ENCODE measurements around the gene BANK1.
A peak's percentile ranks its signal among the peaks of the same experiment; 100 is the strongest.

BANK1 gene

GRCh38 chr4:102047616-102048015, 257.1 kb downstream of the BANK1 start:
- Mint-ChIP-seq H3K27ac (no peak overlapping the region), H3K4me3 (no peak overlapping the region), H3K9me3 (no peaks in the 10 kb centered on the region), H3K27me3 (no peaks in the 10 kb centered on the region), H3K4me1 (no peaks in the 10 kb centered on the region)
- ATAC-seq (no peak), DNase-seq (no peak)

DNA sequence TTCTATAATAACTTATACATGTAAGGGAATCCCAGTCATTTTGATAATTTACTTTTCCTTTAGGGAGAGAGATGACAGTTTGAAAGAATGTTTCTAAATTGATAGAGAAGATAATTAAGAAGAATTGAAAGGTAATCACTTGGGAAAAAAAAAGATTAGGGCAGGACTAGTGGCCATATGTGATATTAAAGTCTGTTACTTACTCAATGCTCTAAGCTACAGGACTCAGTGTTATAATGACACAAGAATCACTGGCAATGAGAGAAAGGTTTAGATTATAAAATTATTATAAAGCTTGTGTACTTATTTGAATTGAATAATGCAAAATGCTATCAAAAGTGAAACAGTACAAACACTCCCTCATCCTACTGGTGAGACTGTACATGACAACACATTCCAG, 265.3 kb downstream of the BANK1 start:
- Mint-ChIP-seq H3K27me3 (no peaks in the 10 kb centered on the region), H3K9me3 (no peaks in the 10 kb centered on the region), H3K4me1 (no peaks in the 10 kb centered on the region), H3K4me3 (no peak overlapping the region), H3K27ac (no peak overlapping the region)
- no peak for DNase-seq
- no peak for ATAC-seq

- Mint-ChIP-seq H3K27me3 (no peaks in the 10 kb centered on the region), H3K27ac (no peak overlapping the region), H3K4me1 (no peaks in the 10 kb centered on the region), H3K9me3 (no peaks in the 10 kb centered on the region), H3K4me3 (no peak overlapping the region)
- ATAC-seq = no peak
- no peak for DNase-seq
These were observed 266.6 kb downstream of the BANK1 start for GRCh38 chr4:102057122-102057521.

DNA sequence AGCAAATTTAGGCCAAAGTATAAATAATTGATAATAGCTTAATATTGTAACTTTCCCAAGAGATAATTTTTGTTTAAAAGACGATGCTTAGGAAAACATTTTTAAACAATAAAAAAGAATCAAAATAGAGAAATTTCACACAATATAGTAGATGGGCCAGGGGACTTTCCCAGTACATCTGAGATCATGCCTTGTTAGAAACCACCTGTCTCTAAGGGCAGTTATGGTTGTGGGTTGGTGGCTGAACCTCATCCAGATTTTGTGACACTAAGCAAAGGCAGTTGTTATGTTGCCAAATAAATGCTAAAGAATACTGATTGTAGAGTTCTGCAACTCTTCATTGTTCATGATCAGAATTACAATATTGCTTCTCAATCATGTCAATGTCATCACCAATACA, 270.6 kb downstream of the BANK1 start:
- DNase-seq (no peak), ATAC-seq (peak; percentile 64)
- Mint-ChIP-seq H3K27me3 (no peaks in the 10 kb centered on the region), H3K4me1 (no peaks in the 10 kb centered on the region), H3K4me3 (no peak overlapping the region), H3K27ac (no peak overlapping the region), H3K9me3 (no peaks in the 10 kb centered on the region)

DNA sequence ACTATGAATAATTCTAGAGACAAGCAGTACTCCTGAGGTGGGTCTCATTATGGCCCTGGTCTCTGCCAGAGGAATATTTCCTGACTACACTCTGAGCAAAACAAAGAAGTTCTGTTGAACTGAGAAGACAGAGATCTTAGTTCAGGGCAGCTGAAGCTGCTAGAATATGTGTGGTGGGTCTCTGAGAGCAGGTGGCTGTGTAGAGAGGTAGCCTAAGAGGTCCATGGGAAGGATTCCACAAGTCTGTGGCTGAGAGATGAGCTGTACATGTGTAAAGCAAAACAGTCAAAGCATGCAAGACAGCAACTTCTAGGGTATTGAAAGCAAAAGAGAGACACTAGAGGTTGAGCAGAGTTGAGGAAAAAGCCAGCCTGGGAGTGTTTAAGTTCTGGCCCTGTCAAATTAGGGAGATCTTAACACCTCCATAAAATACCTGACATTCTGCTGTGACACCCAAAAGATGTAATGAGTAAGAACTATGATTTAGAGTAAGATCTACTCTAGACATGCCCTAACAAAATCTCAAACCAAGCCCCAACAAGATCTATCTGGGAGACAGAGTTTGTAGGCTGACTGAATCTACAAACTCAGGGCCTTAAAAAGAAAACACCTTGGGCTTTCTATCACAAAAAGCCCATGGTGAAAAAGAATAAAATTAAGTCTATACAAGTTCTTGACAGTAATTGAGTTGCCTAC, 274.4 kb downstream of the BANK1 start:
- no peak overlapping the region for H3K4me3 Mint-ChIP-seq
- DNase-seq = no peak
- no peaks in the 10 kb centered on the region for H3K27me3 Mint-ChIP-seq
- H3K27ac Mint-ChIP-seq = no peak overlapping the region
- H3K9me3 Mint-ChIP-seq = no peaks in the 10 kb centered on the region
- no peaks in the 10 kb centered on the region for H3K4me1 Mint-ChIP-seq
- ATAC-seq = no peak

- Mint-ChIP-seq H3K27me3 (no peaks in the 10 kb centered on the region), H3K27ac (no peak overlapping the region), H3K4me3 (no peak overlapping the region), H3K4me1 (no peaks in the 10 kb centered on the region), H3K9me3 (no peaks in the 10 kb centered on the region)
- no peak for DNase-seq
- ATAC-seq = no peak
These were observed 286.1 kb downstream of the BANK1 start for GRCh38 chr4:102076622-102077021.

DNA sequence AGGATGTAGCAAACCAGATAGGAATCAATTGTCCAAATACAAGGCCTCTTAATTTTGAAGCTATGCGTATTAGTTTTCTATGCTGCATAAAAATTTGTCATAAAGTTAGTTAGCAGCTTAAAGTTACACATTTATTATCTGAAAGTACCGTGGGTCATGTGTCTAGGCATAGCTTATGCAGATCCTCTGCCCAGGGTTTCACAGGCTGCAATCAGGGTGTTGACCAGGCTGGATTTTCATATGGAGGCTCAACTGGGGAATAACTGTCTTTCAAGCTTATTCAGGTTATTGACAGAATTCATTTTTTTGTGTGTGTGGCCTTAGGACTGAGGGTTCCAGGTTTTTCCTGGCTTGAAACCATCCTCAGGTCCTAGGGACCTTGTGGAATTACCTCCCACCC, 289.7 kb downstream of the BANK1 start:
- no peaks in the 10 kb centered on the region for H3K4me1 Mint-ChIP-seq
- ATAC-seq (no peak), DNase-seq (no peak)
- H3K27ac Mint-ChIP-seq = no peak overlapping the region
- H3K9me3 Mint-ChIP-seq = no peaks in the 10 kb centered on the region
- H3K27me3 Mint-ChIP-seq = no peaks in the 10 kb centered on the region
- no peak overlapping the region for H3K4me3 Mint-ChIP-seq

- no peaks in the 10 kb centered on the region for H3K4me1 Mint-ChIP-seq
- DNase-seq = no peak
- H3K9me3 Mint-ChIP-seq = no peaks in the 10 kb centered on the region
- ATAC-seq = no peak
- H3K4me3 Mint-ChIP-seq = no peak overlapping the region
- no peak overlapping the region for H3K27ac Mint-ChIP-seq
- H3K27me3 Mint-ChIP-seq = no peaks in the 10 kb centered on the region
These were observed 299.5 kb downstream of the BANK1 start for GRCh38 chr4:102089850-102090621.

- DNase-seq (no peak), ATAC-seq (no peak)
- no peak overlapping the region for H3K4me3 Mint-ChIP-seq
- H3K4me1 Mint-ChIP-seq = no peaks in the 10 kb centered on the region
- no peaks in the 10 kb centered on the region for H3K9me3 Mint-ChIP-seq
- no peak overlapping the region for H3K27ac Mint-ChIP-seq
- no peaks in the 10 kb centered on the region for H3K27me3 Mint-ChIP-seq
These were observed 301.1 kb downstream of the BANK1 start for GRCh38 chr4:102091656-102092055.

DNA sequence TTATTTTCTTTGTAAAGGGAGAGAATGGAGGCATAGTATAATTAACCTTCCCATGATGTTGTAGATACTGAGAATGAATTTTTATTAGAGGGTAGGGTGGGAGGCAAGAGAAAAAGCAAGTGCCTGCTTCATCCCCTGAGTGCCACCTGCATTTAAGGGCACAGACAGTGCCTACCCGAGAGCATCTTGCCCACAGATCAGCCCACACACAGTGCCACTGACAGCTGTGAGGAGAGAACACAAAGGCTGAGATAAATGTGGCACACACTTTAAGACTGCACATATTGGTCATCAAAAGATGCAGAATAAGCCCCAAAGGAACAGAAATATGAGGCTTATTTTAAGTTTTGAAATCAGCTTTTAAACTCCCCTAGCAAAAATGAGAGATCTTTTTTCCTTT, 304.0 kb downstream of the BANK1 start:
- no peaks in the 10 kb centered on the region for H3K4me1 Mint-ChIP-seq
- no peak for ATAC-seq
- no peak for DNase-seq
- H3K27me3 Mint-ChIP-seq = no peaks in the 10 kb centered on the region
- H3K9me3 Mint-ChIP-seq = no peaks in the 10 kb centered on the region
- H3K4me3 Mint-ChIP-seq = no peak overlapping the region
- no peak overlapping the region for H3K27ac Mint-ChIP-seq

DNA sequence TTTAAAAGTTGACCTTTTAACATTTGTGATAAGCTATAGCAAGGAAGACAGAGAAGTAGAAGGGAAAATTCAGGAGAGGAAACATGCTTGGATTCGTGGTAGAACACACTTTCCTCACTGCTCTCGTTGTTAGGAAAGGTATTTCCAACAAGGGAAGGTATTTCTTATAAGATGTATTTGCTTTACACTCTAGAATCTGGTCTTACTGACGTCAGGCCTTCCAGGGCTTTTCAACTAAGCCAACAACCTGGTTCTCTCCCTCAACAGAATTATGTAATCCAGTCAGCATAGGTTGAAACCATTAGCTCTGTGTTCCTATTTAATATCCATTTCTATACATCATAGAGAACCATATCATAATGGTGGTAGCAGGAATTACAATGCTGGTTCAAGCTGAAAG, 312.8 kb downstream of the BANK1 start:
- H3K4me3 Mint-ChIP-seq = no peak overlapping the region
- no peak for ATAC-seq
- H3K9me3 Mint-ChIP-seq = peaks cover 20 to 29% of the 10 kb centered on the region in 2 donors
- no peak for DNase-seq
- H3K4me1 Mint-ChIP-seq = no peaks in the 10 kb centered on the region
- H3K27ac Mint-ChIP-seq = no peak overlapping the region
- H3K27me3 Mint-ChIP-seq = no peaks in the 10 kb centered on the region

- DNase-seq = no peak
- Mint-ChIP-seq H3K4me3 (no peak overlapping the region), H3K27me3 (no peaks in the 10 kb centered on the region), H3K9me3 (peaks cover 20 to 35% of the 10 kb centered on the region in 2 donors), H3K4me1 (no peaks in the 10 kb centered on the region), H3K27ac (no peak overlapping the region)
- ATAC-seq = no peak
These were observed 313.7 kb downstream of the BANK1 start for GRCh38 chr4:102104278-102104677.

GRCh38 chr4:102105983-102106382, 315.5 kb downstream of the BANK1 start:
- DNase-seq (no peak), ATAC-seq (no peak)
- peaks cover 20 to 35% of the 10 kb centered on the region in 2 donors for H3K9me3 Mint-ChIP-seq
- no peaks in the 10 kb centered on the region for H3K4me1 Mint-ChIP-seq
- no peak overlapping the region for H3K4me3 Mint-ChIP-seq
- H3K27ac Mint-ChIP-seq = no peak overlapping the region
- no peaks in the 10 kb centered on the region for H3K27me3 Mint-ChIP-seq

DNA sequence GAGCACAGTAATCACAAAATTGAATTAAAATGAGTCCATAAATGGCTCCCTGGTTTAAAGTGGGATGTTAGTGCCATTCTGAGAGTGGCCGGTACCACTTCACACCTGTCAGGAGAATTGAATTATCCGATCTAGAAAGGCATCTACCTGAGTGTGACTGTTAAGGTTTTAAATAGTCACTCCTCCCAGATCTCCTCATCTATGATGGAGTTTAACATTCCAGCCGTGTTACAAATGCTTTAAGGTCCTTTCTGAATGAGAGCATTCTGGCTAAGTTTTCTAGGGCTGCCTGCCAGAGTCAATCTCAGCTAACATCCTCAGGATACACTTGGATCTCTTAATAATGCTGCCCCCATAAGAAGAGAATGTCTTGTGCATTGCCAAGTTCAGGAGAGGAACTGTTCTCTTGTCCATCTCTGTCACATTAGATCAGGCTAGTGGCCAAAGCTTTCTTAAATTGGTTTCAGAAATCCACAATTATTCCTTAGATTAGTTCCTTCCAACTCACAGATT, 323.6 kb downstream of the BANK1 start:
- peaks cover 0 to under 1% of the 10 kb centered on the region in 2 donors for H3K9me3 Mint-ChIP-seq
- DNase-seq = no peak
- ATAC-seq = no peak
- H3K4me1 Mint-ChIP-seq = no peaks in the 10 kb centered on the region
- H3K27ac Mint-ChIP-seq = no peak overlapping the region
- H3K27me3 Mint-ChIP-seq = peaks cover 2% of the 10 kb centered on the region
- no peak overlapping the region for H3K4me3 Mint-ChIP-seq

- Mint-ChIP-seq H3K4me1 (no peaks in the 10 kb centered on the region), H3K27me3 (peaks cover 8% of the 10 kb centered on the region), H3K4me3 (no peak overlapping the region), H3K9me3 (peaks cover 5 to 7% of the 10 kb centered on the region in 2 donors), H3K27ac (no peak overlapping the region)
- ATAC-seq (no peak), DNase-seq (no peak)
These were observed 325.6 kb downstream of the BANK1 start for GRCh38 chr4:102116121-102116520.

GRCh38 chr4:102120846-102121245, 330.3 kb downstream of the BANK1 start:
- peaks cover 19 to 26% of the 10 kb centered on the region in 2 donors for H3K9me3 Mint-ChIP-seq
- H3K27ac Mint-ChIP-seq = no peak overlapping the region
- no peaks in the 10 kb centered on the region for H3K4me1 Mint-ChIP-seq
- no peak for DNase-seq
- H3K4me3 Mint-ChIP-seq = no peak overlapping the region
- no peak for ATAC-seq
- H3K27me3 Mint-ChIP-seq = peaks cover 8% of the 10 kb centered on the region
